8988T (cell line): ENCODE measurements around the gene CCR4.
"Not testable (repeated sequence)": the region's sequence is repeated elsewhere in the genome, so short reads cannot be mapped to it uniquely, and the experiment has no call there.

Source experiments
- DNase-seq: peaks from one replicate; pipeline ENCODE4 v3.0.0; 2011

Gene CCR4

DNA sequence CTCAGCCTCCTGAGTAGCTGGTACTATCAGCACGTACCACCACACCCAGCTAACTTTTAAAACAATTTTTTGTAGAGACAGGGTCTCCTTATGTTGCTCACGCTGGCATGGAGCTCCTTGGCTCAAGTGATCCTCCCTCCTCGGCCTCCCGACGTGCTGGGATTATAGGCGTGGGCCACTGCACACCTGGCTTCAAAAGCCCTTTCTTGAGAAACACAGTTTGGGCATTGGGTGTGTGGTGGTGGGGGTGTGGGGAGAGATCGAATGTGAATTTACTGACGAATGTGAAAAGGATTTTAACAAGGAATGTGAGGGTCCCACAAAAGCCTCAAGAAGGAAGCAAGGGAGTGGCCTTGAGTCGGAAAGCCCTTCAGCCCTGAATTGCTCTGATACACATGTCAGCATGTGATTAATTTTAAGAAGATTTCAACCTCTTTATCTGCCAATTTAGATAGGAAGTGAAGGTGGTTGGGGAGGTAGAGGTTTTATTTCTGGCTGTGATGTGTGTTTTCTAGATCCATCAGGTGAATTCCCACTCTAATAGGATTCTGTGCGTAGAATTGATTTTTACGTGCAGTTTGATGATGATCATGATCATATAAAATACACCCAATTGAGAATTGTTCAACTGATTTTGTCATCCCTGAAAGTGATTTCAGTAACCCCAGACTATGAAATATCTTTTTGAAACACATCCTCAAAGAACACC, 1.1 kb downstream of the CCR4 start:
- DNase-seq, result no peak

DNA sequence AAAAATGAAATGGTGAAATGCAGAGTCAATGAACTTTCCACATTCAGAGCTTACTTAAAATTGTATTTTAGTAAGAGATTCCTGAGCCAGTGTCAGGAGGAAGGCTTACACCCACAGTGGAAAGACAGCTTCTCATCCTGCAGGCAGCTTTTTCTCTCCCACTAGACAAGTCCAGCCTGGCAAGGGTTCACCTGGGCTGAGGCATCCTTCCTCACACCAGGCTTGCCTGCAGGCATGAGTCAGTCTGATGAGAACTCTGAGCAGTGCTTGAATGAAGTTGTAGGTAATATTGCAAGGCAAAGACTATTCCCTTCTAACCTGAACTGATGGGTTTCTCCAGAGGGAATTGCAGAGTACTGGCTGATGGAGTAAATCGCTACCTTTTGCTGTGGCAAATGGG, 3.1 kb downstream of the CCR4 start:
- no peak for DNase-seq

DNA sequence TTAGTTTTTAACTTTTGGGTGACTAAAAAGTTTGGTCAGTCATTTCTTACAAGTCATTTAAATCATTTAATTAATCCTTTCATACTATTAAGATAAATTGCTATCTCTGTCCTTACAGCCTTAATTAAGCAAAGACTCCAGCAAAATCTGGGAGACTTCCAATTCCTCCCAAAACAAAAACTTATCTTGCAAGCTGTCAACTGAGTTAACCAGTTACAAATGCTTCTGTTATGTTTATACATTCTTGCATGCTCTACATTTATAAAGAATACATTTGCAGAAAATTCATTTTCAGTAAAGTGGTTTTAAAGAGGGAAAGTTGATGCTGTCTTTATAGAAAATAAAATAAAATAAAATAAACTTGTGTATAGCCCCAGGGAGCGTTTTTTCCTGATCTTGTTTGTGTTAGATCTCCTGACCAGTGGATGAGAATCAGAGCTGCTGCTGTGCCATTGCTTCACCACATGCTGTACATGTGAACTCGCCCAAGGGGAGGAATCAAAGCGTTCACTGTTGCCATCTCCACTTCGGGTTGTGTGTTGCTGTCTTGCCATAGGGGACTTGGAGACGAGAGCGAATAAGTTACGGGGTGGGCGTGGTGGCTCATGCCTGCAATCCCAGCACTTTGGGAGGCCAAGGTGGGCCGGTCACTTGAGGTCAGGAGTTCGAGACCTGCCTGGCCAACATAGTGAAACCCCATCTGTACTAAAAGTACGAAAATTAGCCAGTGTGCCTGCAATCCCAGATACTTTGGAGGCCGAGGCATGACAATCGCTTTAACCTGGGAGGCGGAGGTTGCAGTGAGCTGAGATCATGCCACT, 5.5 kb downstream of the CCR4 start:
- DNase-seq, result no peak

DNA sequence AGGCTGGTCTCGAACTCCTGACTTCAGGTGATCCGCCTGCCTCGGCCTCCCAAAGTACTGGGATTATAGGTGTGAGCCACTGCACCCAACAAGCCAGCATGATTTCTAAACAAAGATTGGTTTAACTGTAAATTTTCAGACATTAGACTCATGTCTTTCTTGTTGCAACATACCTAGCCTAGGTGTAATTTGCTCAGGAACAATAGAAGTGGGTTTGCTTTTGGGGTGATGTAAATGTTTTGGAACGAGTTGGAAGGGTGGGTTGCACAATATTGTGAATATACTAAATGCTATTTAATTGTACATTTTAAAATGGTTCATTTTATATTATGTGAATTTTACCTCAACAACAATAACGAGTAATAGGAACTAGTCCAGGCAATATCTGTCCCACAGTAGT, 7.1 kb downstream of the CCR4 start:
- no peak for DNase-seq

DNA sequence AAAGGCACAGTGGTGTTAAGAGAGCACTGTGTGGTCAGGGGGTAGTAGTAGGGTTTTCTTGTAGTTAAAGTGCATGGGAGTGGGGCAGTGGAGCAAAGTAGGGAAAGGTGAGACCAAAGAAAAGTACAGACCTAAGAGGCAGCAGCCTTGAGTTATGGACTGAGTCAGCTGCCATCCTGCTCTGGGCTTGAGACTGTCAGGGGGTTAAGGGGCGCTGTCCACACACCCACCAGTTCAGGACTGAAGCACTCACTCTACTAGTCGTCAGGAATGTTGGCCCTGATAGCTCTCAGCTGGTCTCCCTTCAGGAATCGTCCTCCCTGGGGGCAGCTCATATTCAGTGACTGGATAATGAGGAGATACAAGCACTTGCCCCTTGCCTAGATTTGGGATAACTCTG, 7.9 kb downstream of the CCR4 start:
- no peak for DNase-seq

DNA sequence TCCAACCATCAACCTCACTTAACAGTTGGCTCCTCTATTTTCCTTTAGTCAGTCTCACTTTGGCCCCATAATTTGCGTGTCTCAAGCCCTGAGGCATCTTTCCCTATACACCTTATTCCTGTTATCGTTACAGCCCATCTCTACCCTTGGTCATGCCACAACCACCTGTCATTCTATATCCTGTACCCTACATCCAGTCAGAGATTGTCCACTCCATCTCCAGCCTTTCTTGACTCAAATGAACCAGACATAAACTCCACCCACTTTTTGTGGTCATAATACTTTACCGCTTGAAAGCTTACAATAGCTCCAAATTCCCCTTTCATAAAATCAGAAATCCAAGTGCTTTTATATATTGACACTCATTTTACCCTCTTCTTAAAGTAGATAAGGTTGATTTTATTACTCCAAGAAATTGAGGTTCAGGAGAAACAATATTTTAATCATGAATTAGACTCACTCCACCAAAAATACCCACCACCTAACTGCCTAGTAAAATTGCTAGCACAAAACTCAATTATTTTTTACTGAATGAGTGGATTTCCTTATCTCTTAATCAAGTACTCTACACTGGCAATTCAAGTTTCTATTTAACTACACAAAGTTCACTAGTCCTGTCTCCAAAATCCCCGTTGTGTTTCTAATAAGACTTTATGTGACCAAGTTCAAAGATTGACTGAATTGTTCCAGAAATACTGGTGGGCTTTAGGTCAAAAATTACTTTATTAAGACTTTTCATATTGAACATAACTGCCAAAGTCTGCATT, 9.1 kb downstream of the CCR4 start:
- no peak for DNase-seq

- no peak for DNase-seq
Measured at GRCh38 chr3:32961189-32961715, 9.8 kb downstream of the CCR4 start.

DNA sequence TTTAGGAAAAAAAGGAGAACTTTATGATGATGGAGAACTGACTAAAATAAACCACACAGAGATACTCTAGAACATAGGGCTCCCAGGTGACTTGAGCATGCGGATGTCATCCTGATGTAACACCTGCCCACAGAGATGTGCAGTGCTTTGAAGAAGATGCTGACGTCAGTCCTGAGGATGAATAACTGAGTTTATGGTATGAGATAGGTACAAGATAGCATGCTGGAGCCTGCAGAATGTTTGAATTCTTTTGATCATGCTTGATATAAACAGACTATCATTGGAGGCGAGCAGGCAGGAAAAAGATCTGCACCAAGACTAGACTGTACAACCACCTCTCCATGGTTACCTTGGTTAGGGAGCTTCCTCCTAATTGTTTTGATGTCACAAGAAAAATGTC, 12.4 kb downstream of the CCR4 start:
- DNase-seq, result no peak

GRCh38 chr3:32964781-32965180, 13.3 kb downstream of the CCR4 start:
- DNase-seq, result not testable (repeated sequence)

DNA sequence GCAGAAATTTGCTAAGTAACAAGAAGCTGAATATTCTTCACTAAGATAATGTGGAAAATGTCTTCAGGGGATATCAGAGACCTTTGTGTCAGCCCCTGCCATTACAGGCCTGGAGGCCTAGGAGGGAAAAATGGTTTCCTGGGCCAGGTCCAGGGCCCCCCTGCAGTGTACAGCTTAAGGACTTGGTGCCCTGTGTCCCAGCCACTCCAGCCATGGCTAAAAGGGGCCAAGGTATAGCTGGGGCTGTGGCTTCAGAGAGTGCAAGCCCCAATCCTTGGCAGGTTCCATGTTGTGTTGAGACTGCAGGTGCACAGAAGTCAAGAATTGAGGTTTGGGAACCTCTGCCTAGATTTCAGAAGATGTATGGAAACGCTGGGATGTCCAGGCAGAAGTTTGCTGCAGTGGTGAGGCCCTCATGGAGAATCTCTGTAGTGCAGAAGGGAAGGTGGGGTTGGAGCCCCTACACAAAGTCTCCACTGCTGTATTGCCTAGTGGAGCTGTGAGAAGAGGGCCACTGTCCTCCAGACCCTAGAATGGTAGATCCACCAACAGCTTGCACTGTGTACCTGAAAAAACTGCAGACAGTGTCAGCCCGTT, 14.3 kb downstream of the CCR4 start:
- DNase-seq, result not testable (repeated sequence)

DNA sequence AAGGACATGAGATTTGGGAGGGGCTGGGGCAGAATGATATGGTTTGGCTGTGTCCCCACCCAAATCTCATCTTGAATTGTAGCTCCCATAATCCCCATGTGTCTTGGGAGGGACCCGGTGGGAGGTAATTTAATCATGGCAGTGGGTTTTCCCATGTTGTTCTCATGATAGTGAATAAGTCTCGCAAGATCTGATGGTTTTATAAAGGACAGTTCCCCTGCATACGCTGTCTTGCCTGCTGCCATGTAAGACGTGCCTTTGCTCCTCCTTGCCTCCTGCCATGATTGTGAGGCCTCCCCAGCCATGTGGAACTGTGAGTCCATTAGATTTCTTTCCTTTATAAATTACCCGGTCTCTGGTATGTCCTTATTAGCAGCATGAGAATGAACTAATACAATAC, 15.2 kb downstream of the CCR4 start:
- DNase-seq, result not testable (repeated sequence)

DNA sequence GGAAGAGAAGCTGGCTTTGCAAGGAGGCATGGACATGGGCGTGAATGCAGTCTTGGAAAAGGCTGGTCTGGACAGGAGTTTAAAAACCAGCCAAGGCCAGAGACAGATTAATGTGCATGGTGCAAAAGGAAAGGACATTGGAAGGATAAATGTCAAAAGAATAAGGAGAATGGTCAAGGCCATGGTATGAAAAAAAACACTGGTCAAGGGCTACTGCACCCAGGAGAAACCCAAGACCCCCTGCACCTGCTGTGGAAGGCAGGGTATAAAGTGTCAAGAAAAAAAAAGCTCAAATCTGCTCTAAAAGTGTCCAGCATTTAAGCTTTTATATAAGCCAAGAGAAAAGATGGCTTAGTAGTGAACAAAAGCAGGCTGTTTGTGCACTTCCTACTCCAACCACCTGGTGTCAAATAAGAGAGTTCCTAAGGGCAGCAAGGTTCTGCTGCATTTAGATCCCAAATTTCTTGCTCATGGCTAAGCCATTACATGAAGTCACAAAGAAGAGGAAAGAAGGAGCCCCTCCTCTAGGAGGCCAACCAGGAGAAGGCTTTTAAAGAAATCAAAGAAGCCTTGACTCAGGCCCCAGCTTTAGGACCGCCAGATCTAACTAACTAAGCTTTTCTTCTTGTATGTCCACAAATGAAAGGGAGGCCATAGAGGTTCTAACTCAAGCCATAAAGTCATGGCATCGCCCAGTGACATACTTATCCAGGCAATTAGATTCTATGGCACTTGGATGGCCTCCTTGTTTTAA, 16.9 kb downstream of the CCR4 start:
- no peak for DNase-seq

- DNase-seq, result no peak
Measured at GRCh38 chr3:32968920-32969389, 17.5 kb downstream of the CCR4 start.

GRCh38 chr3:32969656-32970055, 18.2 kb downstream of the CCR4 start:
- DNase-seq, result no peak

DNA sequence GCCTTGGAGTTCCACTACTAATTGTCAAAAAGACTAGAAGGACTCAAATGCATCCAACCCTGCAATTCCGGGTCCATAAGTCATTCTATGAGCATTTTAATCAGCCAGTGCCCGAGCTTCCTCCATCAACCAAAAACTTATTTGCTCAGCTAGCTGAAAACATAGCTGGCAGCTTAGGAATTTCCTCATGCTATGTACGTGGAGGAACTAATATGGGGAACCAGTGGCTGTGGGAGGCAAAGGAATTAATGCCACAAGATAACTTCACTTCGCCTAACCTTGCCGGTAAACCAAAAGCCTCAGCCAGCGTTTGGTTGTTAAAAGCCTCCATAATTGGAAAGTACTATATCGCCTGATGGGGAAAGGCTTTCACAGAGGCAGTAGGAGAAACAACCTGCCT, 19.8 kb downstream of the CCR4 start:
- DNase-seq, result not testable (repeated sequence)

DNA sequence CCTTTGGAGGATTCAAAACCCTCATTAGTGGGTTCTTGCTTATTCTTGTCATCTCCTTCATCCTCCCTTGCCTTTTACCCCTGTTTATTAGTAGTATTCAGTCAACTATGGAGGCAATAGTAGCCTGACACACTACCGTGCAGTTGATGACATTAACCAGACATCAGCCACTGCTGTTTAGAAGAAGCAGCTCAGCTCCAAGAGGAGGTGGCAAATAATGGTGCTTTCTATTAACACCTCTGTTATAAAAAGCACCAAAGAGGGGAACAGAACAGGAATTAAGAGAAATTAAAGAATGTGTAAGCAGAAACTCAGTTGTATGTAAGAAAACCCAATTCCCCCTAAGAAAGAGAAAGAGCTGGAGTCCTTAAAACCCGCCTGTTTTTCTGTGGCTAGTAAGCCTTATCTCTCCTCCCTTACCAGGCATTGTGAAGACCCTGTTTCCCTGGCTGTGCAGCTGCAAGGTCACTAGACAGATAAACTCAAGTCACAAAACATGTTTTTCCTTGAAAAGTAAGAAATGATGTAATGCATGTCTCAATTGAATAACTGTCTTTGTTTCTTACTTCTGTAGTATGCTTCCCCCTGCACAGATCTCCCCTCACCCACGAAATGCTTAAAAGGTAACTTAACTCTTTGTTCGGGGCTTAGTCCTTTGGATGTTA, 21.2 kb downstream of the CCR4 start:
- no peak for DNase-seq

GRCh38 chr3:32973982-32974381, 22.5 kb downstream of the CCR4 start:
- DNase-seq, result no peak

DNA sequence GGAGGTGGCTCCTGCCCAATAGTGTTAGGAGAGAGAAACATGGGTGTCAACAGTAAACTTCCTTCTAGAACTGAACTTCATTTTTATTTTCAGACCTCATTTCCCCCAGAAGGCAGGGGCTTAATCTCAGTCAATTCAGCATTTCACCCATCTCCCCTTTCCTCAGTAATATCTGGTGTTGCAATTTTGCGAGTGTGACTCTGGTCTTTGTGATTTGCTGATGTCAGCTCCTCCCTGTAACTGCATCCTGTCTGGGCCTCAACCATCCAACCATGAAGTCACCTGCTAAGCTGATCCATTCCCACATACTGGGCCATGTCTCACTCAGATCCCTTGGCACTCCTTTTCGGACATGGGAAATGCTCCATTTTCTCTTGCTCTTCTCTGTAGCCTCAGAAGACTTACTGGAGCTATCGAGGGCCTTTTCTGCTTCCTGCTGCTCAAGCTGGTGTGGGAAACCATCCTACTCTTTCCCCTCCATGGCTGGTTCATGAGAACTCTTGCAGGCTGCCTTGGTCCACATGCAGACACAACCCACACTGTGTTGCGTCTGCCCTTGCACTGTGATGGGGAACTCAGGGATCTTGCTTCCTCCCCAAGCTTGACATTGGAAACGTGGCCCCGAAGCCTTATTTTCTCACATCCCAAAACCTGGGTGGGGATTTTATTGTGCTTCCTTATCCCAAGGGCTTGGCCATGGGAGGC, 24.6 kb downstream of the CCR4 start:
- no peak for DNase-seq

DNA sequence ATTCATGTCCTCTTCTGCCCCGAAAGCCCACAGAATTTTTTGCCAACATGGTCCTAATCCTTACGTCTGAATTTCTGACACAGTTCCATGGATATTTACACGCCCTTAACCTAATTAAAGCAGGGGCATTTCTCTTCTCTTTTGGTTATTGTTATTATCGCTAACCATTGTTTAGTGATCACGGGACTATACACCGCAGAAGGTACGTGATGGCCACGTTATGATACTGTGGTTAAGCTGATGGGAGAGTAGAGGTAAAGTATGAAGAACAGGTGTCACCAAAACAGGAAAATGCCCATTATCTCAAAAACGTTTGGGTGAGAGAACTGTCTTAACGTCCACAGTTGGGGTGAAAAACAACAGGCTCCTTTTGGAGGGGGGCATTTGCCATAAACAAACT, 26.4 kb downstream of the CCR4 start:
- no peak for DNase-seq

DNA sequence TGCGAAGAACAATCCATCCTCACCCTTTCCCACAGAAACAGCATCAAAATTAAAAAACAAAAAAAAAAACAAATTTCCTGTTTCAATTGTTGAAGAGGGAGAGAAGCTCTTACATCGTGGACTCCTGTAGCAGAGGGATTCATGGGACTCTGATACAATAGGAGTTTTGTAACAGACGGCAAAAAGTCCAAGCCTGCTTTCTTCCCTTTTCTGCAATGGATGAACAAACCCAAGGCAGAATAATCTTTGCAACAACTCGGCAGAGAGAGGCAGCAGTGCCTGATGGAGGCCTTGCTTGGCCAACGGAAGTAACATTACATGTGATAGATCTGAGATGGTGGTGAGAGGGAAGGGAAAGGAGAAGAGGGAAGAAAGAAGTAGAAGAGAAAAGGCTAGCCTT, 26.9 kb downstream of the CCR4 start:
- DNase-seq, result no peak

GRCh38 chr3:32983124-32983523, 31.7 kb downstream of the CCR4 start:
- no peak for DNase-seq
